Measurements from ENCODE around the gene LRRC26.
A peak's percentile ranks its signal among the peaks of the same experiment; 100 is the strongest.

Gene LRRC26

GRCh38 chr9:137166380-137167229 lies 3.2 kb downstream of the LRRC26 start:
- DNase-seq: no peak

GRCh38 chr9:137165250-137165836 lies 4.5 kb downstream of the LRRC26 start:
- DNase-seq: no peak

- DNase-seq: no peak
Measured at GRCh38 chr9:137164370-137165249, 5.2 kb downstream of the LRRC26 start.

GRCh38 chr9:137163805-137164204 lies 6.0 kb downstream of the LRRC26 start:
- no peak for DNase-seq

- DNase-seq: no peak
Measured at GRCh38 chr9:137163365-137163715, 6.5 kb downstream of the LRRC26 start.

GRCh38 chr9:137162505-137163364 lies 7.1 kb downstream of the LRRC26 start:
- DNase-seq: no peak

- DNase-seq: no peak
Measured at GRCh38 chr9:137161558-137162486, 8.0 kb downstream of the LRRC26 start.

GRCh38 chr9:137160716-137161557 lies 8.9 kb downstream of the LRRC26 start:
- DNase-seq: no peak

GRCh38 chr9:137160054-137160425 lies 9.8 kb downstream of the LRRC26 start:
- no peak for DNase-seq

- no peak for DNase-seq
Measured at GRCh38 chr9:137159105-137160053, 10.5 kb downstream of the LRRC26 start.

GRCh38 chr9:137158625-137159024 lies 11.2 kb downstream of the LRRC26 start:
- no peak for DNase-seq

- no peak for DNase-seq
Measured at GRCh38 chr9:137157618-137158415, 12.0 kb downstream of the LRRC26 start.

GRCh38 chr9:137156567-137157375 lies 13.1 kb downstream of the LRRC26 start:
- peak; percentile 31 for DNase-seq

- DNase-seq: no peak
Measured at GRCh38 chr9:137152844-137153405, 16.9 kb downstream of the LRRC26 start.

- no peak for DNase-seq
Measured at GRCh38 chr9:137150617-137151457, 19.0 kb downstream of the LRRC26 start.

GRCh38 chr9:137149942-137150616 lies 19.8 kb downstream of the LRRC26 start:
- no peak for DNase-seq
